B cell (primary cell): Measurements from ENCODE around the gene FGFR2.

Experiments
- EZH2 ChIP-seq: IDR thresholded peaks from 2 replicates; pipeline ENCODE4 v1.6.1; 2012; ENCODE audit warnings: borderline replicate concordance, low read depth, mild to moderate bottlenecking, moderate library complexity, low read length; ENCODE audit not compliant: insufficient read depth, poor library complexity, severe bottlenecking
- TF ChIP-seq, protein P1 (sequence below): fragments of 200-600 bp; IDR thresholded peaks from one replicate; pipeline ENCODE4 v1.8.0; 2022; ENCODE audit warnings: antibody characterized with exemption, mild to moderate bottlenecking

DNA sequence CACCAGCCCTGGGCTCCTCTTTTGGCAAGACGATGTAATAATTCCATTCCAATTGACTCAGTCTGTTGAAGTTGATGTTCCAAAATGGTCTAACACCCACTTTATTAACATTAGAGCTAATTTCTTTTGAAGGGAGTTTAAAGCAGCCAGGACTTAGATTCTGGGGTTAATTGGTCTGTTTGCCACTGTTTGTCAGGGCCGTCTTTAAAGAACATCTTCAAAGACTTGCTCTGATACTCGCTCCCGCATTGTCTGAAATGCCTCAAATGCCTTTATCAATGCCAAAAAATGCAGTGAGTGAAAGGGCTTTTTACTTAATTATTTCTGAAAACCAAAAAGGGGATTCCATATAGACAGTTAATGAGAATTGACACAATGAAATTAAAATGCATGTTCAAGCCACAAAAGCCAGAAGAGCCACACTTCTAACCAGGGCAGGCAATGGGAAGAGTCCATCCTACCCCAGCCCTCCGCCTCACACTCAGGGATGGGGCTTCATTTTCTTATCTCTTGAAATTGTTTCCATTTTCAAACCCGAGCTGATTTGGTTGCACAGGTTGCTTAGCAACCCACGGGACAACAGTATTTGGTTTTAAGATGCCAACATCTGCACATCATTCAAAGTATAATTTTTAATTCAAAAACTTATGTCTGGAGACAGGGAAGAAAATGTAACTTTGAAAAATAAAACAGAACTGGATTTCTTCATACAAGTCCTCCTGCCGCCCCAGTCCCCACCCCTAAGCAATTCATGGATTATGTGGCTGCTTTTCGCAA is 163.0 kb downstream of the FGFR2 start:
- TF ChIP-seq, protein P1, sequence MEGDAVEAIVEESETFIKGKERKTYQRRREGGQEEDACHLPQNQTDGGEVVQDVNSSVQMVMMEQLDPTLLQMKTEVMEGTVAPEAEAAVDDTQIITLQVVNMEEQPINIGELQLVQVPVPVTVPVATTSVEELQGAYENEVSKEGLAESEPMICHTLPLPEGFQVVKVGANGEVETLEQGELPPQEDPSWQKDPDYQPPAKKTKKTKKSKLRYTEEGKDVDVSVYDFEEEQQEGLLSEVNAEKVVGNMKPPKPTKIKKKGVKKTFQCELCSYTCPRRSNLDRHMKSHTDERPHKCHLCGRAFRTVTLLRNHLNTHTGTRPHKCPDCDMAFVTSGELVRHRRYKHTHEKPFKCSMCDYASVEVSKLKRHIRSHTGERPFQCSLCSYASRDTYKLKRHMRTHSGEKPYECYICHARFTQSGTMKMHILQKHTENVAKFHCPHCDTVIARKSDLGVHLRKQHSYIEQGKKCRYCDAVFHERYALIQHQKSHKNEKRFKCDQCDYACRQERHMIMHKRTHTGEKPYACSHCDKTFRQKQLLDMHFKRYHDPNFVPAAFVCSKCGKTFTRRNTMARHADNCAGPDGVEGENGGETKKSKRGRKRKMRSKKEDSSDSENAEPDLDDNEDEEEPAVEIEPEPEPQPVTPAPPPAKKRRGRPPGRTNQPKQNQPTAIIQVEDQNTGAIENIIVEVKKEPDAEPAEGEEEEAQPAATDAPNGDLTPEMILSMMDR: no peak
- TF ChIP-seq EZH2: no peak
